ENCODE results near the gene E4F1. TPM values are rescaled to one million over a fixed set of nuclear protein-coding genes. Genes with fewer than 3 reads are reported as not detected.

The E4F1 gene
- total and polyA plus RNA-seq, 8 donors, result 8.7 to 48.4 (median 9.9) TPM

GRCh38 chr16:2188395-2188794 is 35.0 kb upstream of the E4F1 start:
- 92 to 93% methylated on average over 8 of the region's 8 CpGs for WGBS, 2 donors
- no peak for ATAC-seq
- DNase-seq, result no peak
- Histone ChIP-seq H3K36me3 (no peaks in the 10 kb centered on the region), H3K4me3 (no peak overlapping the region), H3K9me3 (no peaks in the 10 kb centered on the region), H3K27me3 (no peaks in the 10 kb centered on the region), H3K27ac (no peak overlapping the region), H3K4me1 (no peaks in the 10 kb centered on the region)
- intact Hi-C loops (cut with DNase I), result no loop called here
- TF ChIP-seq CTCF (IDR thresholded peaks at IDR 0.05), result no peak
- FAIRE-seq, result no peak

DNA sequence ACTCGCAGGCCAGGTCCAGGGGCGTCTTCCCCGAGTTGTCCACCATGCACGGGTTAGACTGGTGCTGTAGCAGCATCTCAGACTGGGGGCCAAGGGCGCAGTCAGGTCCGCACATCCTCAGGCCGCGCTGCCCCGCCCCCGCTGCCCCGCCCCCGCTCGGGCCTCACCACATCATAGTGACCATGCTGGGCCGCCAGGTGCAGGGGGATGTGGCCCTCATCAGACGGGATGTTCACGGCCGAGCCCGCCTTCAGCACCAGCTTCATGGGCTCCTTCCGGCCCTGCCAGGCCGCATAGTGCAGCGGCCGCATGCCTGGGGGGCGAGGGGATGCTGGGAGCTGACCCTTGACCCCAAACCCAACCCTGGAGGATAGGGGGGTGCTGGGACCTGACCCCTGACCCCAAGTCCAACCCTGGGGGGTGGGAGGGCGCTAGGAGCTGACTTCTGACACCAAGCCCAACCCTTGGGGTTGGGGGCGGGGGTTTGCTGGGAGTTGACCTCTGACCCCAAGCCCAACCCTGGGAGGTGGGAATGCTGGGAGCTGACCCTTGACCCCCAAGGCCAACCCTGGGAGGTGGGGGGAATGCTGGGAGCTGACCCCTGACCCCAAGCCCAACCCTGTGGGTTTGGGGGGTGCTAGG is 34.0 kb upstream of the E4F1 start:
- 83 to 94% methylated on average over 24 to 25 of the region's 25 CpGs for WGBS, 2 donors
- DNase-seq, result no peak
- no peak for TF ChIP-seq CTCF (IDR thresholded peaks at IDR 0.05)

DNA sequence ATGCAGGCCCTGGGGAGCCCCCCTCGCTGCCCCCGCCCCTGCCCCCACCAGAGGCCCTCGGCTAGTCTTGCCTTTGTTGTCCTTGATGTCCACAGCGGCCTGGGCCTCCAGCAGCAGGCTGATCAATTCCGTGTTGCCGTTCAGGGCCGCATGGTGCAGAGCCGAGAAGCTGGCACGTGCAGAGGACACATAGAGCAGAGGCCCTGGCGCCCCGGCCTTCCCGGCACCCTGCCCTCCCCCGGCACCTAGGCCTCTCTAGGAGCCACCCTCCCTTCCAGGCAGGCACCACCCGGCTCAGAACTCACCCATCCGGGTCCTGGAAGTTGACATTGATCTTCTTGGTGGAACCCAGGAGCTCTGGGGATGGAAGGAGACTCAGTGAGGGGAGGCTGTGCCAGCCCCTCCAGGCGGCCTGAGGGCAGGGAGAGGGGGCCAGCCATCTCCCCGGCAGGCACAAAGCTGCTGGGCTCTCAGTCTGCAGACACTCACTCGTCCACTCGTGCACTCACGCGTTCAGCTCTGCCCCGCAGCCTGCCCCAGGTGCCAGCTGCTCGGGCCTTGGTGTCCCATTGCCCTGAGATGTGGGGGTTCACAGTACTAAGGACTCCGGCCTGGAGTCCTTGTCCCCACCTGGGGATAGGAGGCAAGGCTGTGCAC is 33.3 kb upstream of the E4F1 start:
- no peaks in the 10 kb centered on the region for H3K27me3 ChIP-seq
- H3K4me1 ChIP-seq, result no peaks in the 10 kb centered on the region
- H3K27ac ChIP-seq, result no peak overlapping the region
- ATAC-seq (no peak), DNase-seq (no peak), FAIRE-seq (no peak)
- intact Hi-C loops (cut with DNase I), result loop anchor here in 1 of 3 donors (5.0 to 10.0 kb wide), 2 partner anchors 65 to 312 kb away; partner anchors contain the start of gene ECI1
- 78 to 82% methylated on average over 24 of the region's 24 CpGs for WGBS, 2 donors
- TF ChIP-seq CTCF (IDR thresholded peaks at IDR 0.05), result no peak
- no peaks in the 10 kb centered on the region for H3K36me3 ChIP-seq
- H3K9me3 ChIP-seq, result no peaks in the 10 kb centered on the region
- no peak overlapping the region for H3K4me3 ChIP-seq

More for the DNA sequence above, 34.0 kb upstream of the E4F1 start:
- FAIRE-seq (no peak), ATAC-seq (no peak)
- no peak overlapping the region for H3K4me3 ChIP-seq
- no peak overlapping the region for H3K27ac ChIP-seq
- H3K9me3 ChIP-seq, result no peaks in the 10 kb centered on the region
- intact Hi-C loops (cut with DNase I), result no loop called here
- H3K36me3 ChIP-seq, result no peaks in the 10 kb centered on the region
- H3K4me1 ChIP-seq, result no peaks in the 10 kb centered on the region
- H3K27me3 ChIP-seq, result no peaks in the 10 kb centered on the region

GRCh38 chr16:2190659-2191445 is 32.5 kb upstream of the E4F1 start:
- H3K27ac ChIP-seq, result no peak overlapping the region
- intact Hi-C loops (cut with DNase I), result loop anchor here in 1 of 3 donors (5.0 to 10.0 kb wide), 2 partner anchors 64 to 311 kb away; partner anchors contain the start of gene ECI1
- no peak overlapping the region for H3K4me3 ChIP-seq
- no peak for TF ChIP-seq CTCF (IDR thresholded peaks at IDR 0.05)
- peaks cover 5 to 7% (median 6%) of the 10 kb centered on the region in 3 donors for H3K4me1 ChIP-seq
- no peaks in the 10 kb centered on the region for H3K27me3 ChIP-seq
- H3K36me3 ChIP-seq, result no peaks in the 10 kb centered on the region
- no peak for ATAC-seq
- H3K9me3 ChIP-seq, result no peaks in the 10 kb centered on the region
- 79 to 84% methylated on average over 22 to 25 of the region's 25 CpGs for WGBS, 2 donors
- DNase-seq, result no peak
- no peak for FAIRE-seq

All from pancreas (tissue), 10 donors.